ENCODE results near the gene ANKRD34B. TPM values are rescaled to one million over a fixed set of nuclear protein-coding genes. Genes with fewer than 3 reads are reported as not detected.

Gene ANKRD34B
- under 1 TPM in 1 of 5 experiments, not detected in 4; 0.22 TPM for total RNA-seq
- polyA plus RNA-seq: not detected
- total RNA-seq: not detected

DNA sequence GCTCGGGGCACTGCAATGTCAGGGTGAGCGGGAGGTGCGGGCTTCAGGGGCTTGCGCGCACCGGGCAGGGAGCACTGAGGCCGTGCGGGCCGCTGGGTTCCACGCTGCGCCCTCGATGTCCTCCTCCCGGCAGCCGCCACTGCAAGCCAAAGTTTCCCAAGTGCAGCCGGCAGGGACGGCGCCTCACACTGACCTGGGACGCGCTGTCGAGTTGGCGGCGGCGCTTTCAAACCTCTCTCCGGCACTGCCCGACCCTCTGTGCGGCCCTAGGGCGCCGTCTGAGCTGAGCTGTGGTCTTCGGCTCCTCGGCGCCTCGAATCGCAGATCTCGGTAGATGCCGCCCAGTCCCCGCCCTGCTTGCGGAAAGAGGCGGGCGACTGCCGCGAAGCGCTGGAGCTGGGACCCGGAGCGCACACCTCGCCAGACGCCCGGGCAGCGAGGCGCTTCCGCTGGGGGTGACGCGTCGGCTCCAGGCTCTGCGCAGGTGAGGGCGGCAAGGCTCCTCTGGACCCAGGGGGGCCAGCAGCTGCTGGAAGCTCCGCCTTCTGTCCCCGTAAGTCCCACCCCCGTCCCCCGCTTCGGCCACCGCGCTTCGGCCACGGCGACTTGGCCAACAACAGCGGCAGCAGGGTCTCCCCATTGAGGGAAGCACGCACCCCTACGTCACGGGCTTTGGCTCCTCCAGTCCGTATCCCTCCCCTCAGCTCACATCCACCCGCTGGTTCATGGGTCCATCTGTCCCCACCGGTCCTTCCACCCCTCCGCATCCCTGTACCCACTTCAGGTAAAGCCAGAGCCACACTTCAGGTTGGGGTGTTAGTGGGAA is at the start of gene ANKRD34B:
Gene ANKRD34B (minus strand): TSS at position 320 of the 826 bp plus-strand sequence. CDS start 10,261 bp downstream, outside the sequence.
- Histone ChIP-seq H3K36me3 (ENCODE audit: control insufficient read depth in 2 of 3, insufficient read depth in 3 of 3, low read length in 3 of 3) (no peaks in the 10 kb centered on the region), H3K4me1 (ENCODE audit: control insufficient read depth in 2 of 2, insufficient read depth in 2 of 2, low read length in 2 of 2) (no peaks in the 10 kb centered on the region), H3K27ac (ENCODE audit: low read depth, low read length) (no peak within 1 kb of the TSS), H3K27me3 (ENCODE audit: control insufficient read depth in 2 of 2, insufficient read depth in 2 of 2, low read length in 2 of 2) (peaks cover 3 to 12% of the 10 kb centered on the region in 2 donors), H3K4me3 (ENCODE audit: low read length) (no peak within 1 kb of the TSS), H3K9me3 (ENCODE audit: control insufficient read depth in 2 of 3, low read length in 3 of 3) (no peaks in the 10 kb centered on the region)
- Mint-ChIP-seq H3K27me3 (peaks cover 63 to 79% (median 73%) of the 10 kb centered on the region in 5 donors), H3K27ac (no peak within 1 kb of the TSS), H3K4me1 (peaks cover 0 to 16% (median 8%) of the 10 kb centered on the region in 7 donors), H3K4me3 (peak within 1 kb of the TSS; percentile 9 to 88 (median 65)), H3K36me3 (peaks cover 0 to 5% (median 0%) of the 10 kb centered on the region in 5 donors), H3K9me3 (peaks cover 0 to 4% (median 0%) of the 10 kb centered on the region in 11 donors)
- ATAC-seq: peak; percentile 10
- ChIA-PET POLR2A (no interaction called here), CTCF (interaction anchor here (0.6 kb wide), 1 partner anchor 157 kb away, joined by 6 read pairs; no protein-coding TSS in a partner anchor)
- peak in 1 of 9 donors; percentile 40 for DNase-seq
- intact Hi-C loops (cut with micrococcal nuclease): no loop called here

DNA sequence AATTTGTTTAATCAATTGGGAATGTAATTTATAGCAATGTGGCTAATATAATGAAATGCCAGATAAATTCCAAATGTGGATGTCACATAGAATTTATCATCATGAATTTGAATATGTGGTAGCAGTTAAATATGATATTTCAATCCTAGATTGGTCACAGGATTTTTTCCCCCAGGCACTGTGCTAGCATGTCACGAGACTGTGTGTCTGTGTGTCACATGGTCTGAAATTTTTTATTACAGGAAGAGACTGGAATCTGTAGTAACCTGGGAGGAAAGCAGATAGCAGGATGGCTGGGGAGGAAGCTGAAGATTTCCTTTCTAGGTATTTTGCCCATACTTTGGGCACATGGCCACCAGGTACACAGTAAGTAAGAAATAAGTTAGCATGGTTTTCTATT is 49.0 kb upstream of the ANKRD34B start:
- no peak overlapping the region for H3K4me3 Mint-ChIP-seq
- Histone ChIP-seq H3K9me3 (ENCODE audit: control insufficient read depth in 2 of 3, low read length in 3 of 3) (no peaks in the 10 kb centered on the region), H3K27me3 (ENCODE audit: control insufficient read depth in 2 of 2, insufficient read depth in 2 of 2, low read length in 2 of 2) (no peaks in the 10 kb centered on the region), H3K4me3 (ENCODE audit: low read length) (no peak overlapping the region), H3K27ac (ENCODE audit: low read depth, low read length) (no peak overlapping the region), H3K36me3 (ENCODE audit: control insufficient read depth in 2 of 3, insufficient read depth in 3 of 3, low read length in 3 of 3) (no peaks in the 10 kb centered on the region), H3K4me1 (ENCODE audit: control insufficient read depth in 2 of 2, insufficient read depth in 2 of 2, low read length in 2 of 2) (no peaks in the 10 kb centered on the region)
- H3K9me3 Mint-ChIP-seq: peaks cover 0 to 2% (median 0%) of the 10 kb centered on the region in 11 donors
- ChIA-PET POLR2A (no interaction called here), CTCF (no interaction called here)
- H3K27me3 Mint-ChIP-seq: no peaks in the 10 kb centered on the region
- H3K27ac Mint-ChIP-seq: no peak overlapping the region
- peaks cover 0 to 43% (median 21%) of the 10 kb centered on the region in 5 donors for H3K36me3 Mint-ChIP-seq
- DNase-seq: no peak
- intact Hi-C loops (cut with micrococcal nuclease): no loop called here
- H3K4me1 Mint-ChIP-seq: peaks cover 0 to 4% (median 0%) of the 10 kb centered on the region in 7 donors
- ATAC-seq: no peak

DNA sequence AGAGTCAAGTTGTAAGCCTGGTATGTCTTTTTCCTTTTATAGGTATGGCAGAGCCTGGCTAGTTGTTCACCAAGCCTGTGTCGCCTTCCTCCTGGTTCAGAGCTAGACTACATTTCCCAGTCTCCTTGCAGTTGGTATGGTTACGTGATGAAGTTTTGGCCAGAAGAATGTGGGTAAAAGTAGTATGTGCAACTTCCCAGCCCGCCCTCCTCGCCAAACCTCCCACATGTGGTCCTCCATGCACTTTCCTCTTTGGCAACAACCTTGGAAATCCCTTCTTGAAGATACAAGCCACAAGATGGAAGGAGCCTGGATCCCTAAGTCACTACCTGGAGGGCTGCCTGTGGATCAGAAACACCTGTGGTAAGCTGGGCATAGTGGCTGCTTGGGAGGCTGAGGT is 48.4 kb upstream of the ANKRD34B start:
- H3K27me3 ChIP-seq (ENCODE audit: control insufficient read depth in 2 of 2, insufficient read depth in 2 of 2, low read length in 2 of 2): no peaks in the 10 kb centered on the region
- H3K4me1 Mint-ChIP-seq: peaks cover 0 to 4% (median 0%) of the 10 kb centered on the region in 7 donors
- intact Hi-C loops (cut with micrococcal nuclease): no loop called here
- H3K36me3 Mint-ChIP-seq: peaks cover 0 to 43% (median 22%) of the 10 kb centered on the region in 5 donors
- ATAC-seq (no peak), DNase-seq (no peak)
- no peak overlapping the region for H3K4me3 ChIP-seq (ENCODE audit: low read length)
- H3K4me1 ChIP-seq (ENCODE audit: control insufficient read depth in 2 of 2, insufficient read depth in 2 of 2, low read length in 2 of 2): no peaks in the 10 kb centered on the region
- H3K9me3 ChIP-seq (ENCODE audit: control insufficient read depth in 2 of 3, low read length in 3 of 3): no peaks in the 10 kb centered on the region
- no peak overlapping the region for H3K27ac Mint-ChIP-seq
- CTCF ChIA-PET: no interaction called here
- no peak overlapping the region for H3K27ac ChIP-seq (ENCODE audit: low read depth, low read length)
- H3K36me3 ChIP-seq (ENCODE audit: control insufficient read depth in 2 of 3, insufficient read depth in 3 of 3, low read length in 3 of 3): no peaks in the 10 kb centered on the region
- peaks cover 0 to 2% (median 0%) of the 10 kb centered on the region in 11 donors for H3K9me3 Mint-ChIP-seq
- POLR2A ChIA-PET: no interaction called here
- H3K27me3 Mint-ChIP-seq: no peaks in the 10 kb centered on the region
- no peak overlapping the region for H3K4me3 Mint-ChIP-seq

DNA sequence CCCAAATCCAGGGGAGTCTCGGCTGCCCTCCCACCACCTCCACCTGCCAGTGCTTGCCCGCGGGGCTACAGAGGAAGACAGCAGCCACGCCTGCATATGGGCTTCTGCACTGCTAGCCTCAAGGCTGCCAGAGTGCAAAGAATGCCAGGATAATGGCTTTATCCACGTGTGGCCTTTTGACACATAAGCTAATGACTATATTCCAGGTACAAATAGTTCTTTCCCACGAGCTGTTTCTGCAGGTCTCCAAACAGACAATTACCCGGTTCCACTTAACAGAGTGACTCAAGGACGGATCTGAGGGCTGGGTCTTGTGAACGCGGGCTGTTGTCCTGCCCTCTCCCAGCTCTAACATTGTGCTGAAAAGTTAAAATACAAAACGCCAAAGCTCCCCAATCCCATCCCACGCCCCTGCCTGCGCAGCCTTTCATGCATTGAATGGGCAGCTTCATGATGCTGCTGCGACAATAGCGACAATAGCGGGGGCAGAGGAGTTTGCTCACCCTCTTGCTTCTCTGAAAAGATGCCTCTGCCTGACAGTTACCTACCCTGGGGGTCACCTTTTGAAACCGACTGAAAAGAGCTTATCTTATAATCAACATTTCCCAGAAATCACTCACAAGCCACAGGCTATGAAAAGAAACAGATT is 45.3 kb upstream of the ANKRD34B start:
- Mint-ChIP-seq H3K36me3 (peaks cover 0 to 25% (median 7%) of the 10 kb centered on the region in 5 donors), H3K9me3 (peaks cover 0 to 5% (median 0%) of the 10 kb centered on the region in 11 donors), H3K4me3 (no peak overlapping the region), H3K27me3 (no peaks in the 10 kb centered on the region), H3K27ac (no peak overlapping the region), H3K4me1 (peaks cover 0 to 4% (median 0%) of the 10 kb centered on the region in 7 donors)
- intact Hi-C loops (cut with micrococcal nuclease): no loop called here
- H3K36me3 ChIP-seq (ENCODE audit: control insufficient read depth in 2 of 3, insufficient read depth in 3 of 3, low read length in 3 of 3): no peaks in the 10 kb centered on the region
- ChIA-PET CTCF (no interaction called here), POLR2A (no interaction called here)
- no peaks in the 10 kb centered on the region for H3K27me3 ChIP-seq (ENCODE audit: control insufficient read depth in 2 of 2, insufficient read depth in 2 of 2, low read length in 2 of 2)
- no peak overlapping the region for H3K27ac ChIP-seq (ENCODE audit: low read depth, low read length)
- ATAC-seq: no peak
- no peaks in the 10 kb centered on the region for H3K9me3 ChIP-seq (ENCODE audit: control insufficient read depth in 2 of 3, low read length in 3 of 3)
- DNase-seq: no peak
- H3K4me1 ChIP-seq (ENCODE audit: control insufficient read depth in 2 of 2, insufficient read depth in 2 of 2, low read length in 2 of 2): no peaks in the 10 kb centered on the region
- H3K4me3 ChIP-seq (ENCODE audit: low read length): no peak overlapping the region

DNA sequence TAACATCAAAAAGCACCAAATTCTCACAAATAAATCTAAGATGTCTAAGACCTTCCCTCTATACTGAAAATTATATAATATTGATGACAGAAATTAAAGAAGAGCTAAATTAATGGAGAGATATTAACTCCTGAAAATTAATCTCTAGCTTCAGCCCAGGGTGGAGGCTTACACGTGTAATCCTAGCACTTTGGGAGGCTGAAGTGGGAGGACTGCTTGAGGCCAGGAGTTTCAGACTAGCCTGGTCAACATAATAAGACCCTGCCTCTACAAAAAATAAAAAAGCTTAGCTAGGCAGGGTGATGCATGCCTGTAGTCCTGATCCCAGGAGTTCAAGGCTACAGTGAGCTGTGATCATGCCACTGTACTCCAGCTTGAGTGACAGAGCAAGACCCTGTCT is 39.6 kb upstream of the ANKRD34B start:
- Mint-ChIP-seq H3K4me1 (no peaks in the 10 kb centered on the region), H3K36me3 (peaks cover 0 to 14% (median 6%) of the 10 kb centered on the region in 5 donors), H3K27me3 (no peaks in the 10 kb centered on the region), H3K4me3 (no peak overlapping the region), H3K27ac (no peak overlapping the region), H3K9me3 (peaks cover 0 to 20% (median 5%) of the 10 kb centered on the region in 11 donors)
- Histone ChIP-seq H3K4me3 (ENCODE audit: low read length) (no peak overlapping the region), H3K9me3 (ENCODE audit: control insufficient read depth in 2 of 3, low read length in 3 of 3) (peaks cover 0 to 5% (median 0%) of the 10 kb centered on the region in 3 experiments), H3K27me3 (ENCODE audit: control insufficient read depth in 2 of 2, insufficient read depth in 2 of 2, low read length in 2 of 2) (no peaks in the 10 kb centered on the region), H3K36me3 (ENCODE audit: control insufficient read depth in 2 of 3, insufficient read depth in 3 of 3, low read length in 3 of 3) (no peaks in the 10 kb centered on the region), H3K27ac (ENCODE audit: low read depth, low read length) (no peak overlapping the region), H3K4me1 (ENCODE audit: control insufficient read depth in 2 of 2, insufficient read depth in 2 of 2, low read length in 2 of 2) (no peaks in the 10 kb centered on the region)
- no peak for DNase-seq
- ATAC-seq: no peak
- intact Hi-C loops (cut with micrococcal nuclease): no loop called here
- CTCF ChIA-PET: no interaction called here
- POLR2A ChIA-PET: no interaction called here

DNA sequence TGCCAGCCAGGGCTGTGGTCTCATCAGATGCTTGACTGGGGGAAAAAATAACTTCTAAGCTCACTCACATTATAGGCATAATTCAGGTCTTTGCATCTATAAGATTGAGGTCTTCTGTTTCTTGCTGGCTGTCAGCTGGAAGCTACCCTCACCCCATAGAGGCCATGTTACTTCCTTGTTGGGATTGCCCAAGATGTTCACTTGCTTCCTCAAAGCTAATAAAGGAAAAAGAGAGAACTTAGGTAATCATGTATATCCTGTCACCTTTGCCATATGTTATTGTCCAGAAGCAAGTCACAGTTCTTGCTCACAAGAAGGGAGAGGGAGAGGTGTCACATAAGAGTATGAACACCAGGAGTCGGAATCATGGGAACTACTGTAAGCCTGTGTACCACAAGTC is 38.7 kb upstream of the ANKRD34B start:
- peak; percentile 52 for ATAC-seq
- H3K27me3 Mint-ChIP-seq: no peaks in the 10 kb centered on the region
- ChIA-PET POLR2A (no interaction called here), CTCF (no interaction called here)
- Histone ChIP-seq H3K36me3 (ENCODE audit: control insufficient read depth in 2 of 3, insufficient read depth in 3 of 3, low read length in 3 of 3) (no peaks in the 10 kb centered on the region), H3K4me1 (ENCODE audit: control insufficient read depth in 2 of 2, insufficient read depth in 2 of 2, low read length in 2 of 2) (no peaks in the 10 kb centered on the region), H3K27ac (ENCODE audit: low read depth, low read length) (no peak overlapping the region), H3K9me3 (ENCODE audit: control insufficient read depth in 2 of 3, low read length in 3 of 3) (peaks cover 0 to 5% (median 0%) of the 10 kb centered on the region in 3 experiments), H3K27me3 (ENCODE audit: control insufficient read depth in 2 of 2, insufficient read depth in 2 of 2, low read length in 2 of 2) (no peaks in the 10 kb centered on the region), H3K4me3 (ENCODE audit: low read length) (no peak overlapping the region)
- intact Hi-C loops (cut with micrococcal nuclease): no loop called here
- DNase-seq: no peak
- peaks cover 0 to 14% (median 6%) of the 10 kb centered on the region in 5 donors for H3K36me3 Mint-ChIP-seq
- no peak overlapping the region for H3K4me3 Mint-ChIP-seq
- H3K4me1 Mint-ChIP-seq: no peaks in the 10 kb centered on the region
- no peak overlapping the region for H3K27ac Mint-ChIP-seq
- peaks cover 0 to 20% (median 5%) of the 10 kb centered on the region in 11 donors for H3K9me3 Mint-ChIP-seq
